PC-9 (cell line): ENCODE data around the gene ARNT2. TPM values are rescaled to one million over a fixed set of nuclear protein-coding genes. Genes with fewer than 3 reads are reported as not detected.

Source experiments
- BruUV-seq: library from RNA; stranded (reverse); fragments of 400-500 nt; replicated peaks from 2 replicates; lab custom pipeline; 2021; lab: Mats Ljungman, UMichigan
- CTCF ChIA-PET: fragments of 300-600 bp; sonication (Branson Sonifier 250); formaldehyde crosslinking; loops from one replicate; lab custom pipeline; 2022; ENCODE audit warnings: antibody characterized with exemption; lab: Charles Lee
- POLR2A ChIA-PET: fragments of 300-600 bp; sonication (Branson Sonifier 250); formaldehyde crosslinking; loops from one replicate; lab custom pipeline; 2022; ENCODE audit warnings: antibody characterized with exemption; ENCODE audit not compliant: unreplicated experiment; lab: Charles Lee
- DNase-seq, 2 experiments: peaks; one replicate each; pipeline versions ENCODE4 v3.0.0 to v3.0.0-alpha.2; 2015 to 2022; ENCODE audit warnings: mixed read lengths in 1 of 2
- H2AFZ ChIP-seq: fragments of 200-600 bp; sonication (generic); 2 replicates; pipeline ENCODE4 v1.8.1; 2017; ENCODE audit warnings: antibody characterized with exemption
- H3F3A ChIP-seq: fragments of 200-600 bp; sonication (generic); 2 replicates; pipeline ENCODE4 v1.8.1; 2017; ENCODE audit warnings: antibody characterized with exemption, mild to moderate bottlenecking, low read depth; ENCODE audit not compliant: insufficient read depth
- H3K27ac ChIP-seq: fragments of 200-600 bp; sonication (generic); 2 replicates; pipeline ENCODE4 v1.6.1; 2016; ENCODE audit warnings: mixed run types
- H3K27me3 ChIP-seq: fragments of 200-600 bp; sonication (generic); 2 replicates; pipeline ENCODE4 v1.6.1; 2016; ENCODE audit warnings: low read depth, mixed run types; ENCODE audit not compliant: insufficient read depth
- H3K36me3 ChIP-seq: fragments of 200-600 bp; sonication (generic); 2 replicates; pipeline ENCODE4 v1.6.1; 2016; ENCODE audit warnings: low read depth, mixed run types
- H3K4me1 ChIP-seq: fragments of 200-600 bp; sonication (generic); replicated peaks from 2 replicates; pipeline ENCODE4 v1.6.1; 2016; ENCODE audit warnings: mixed run types; ENCODE audit not compliant: insufficient read depth
- H3K4me2 ChIP-seq: fragments of 200-600 bp; sonication (generic); 2 replicates; pipeline ENCODE4 v1.6.1; 2017; ENCODE audit warnings: mixed run types
- H3K4me3 ChIP-seq: fragments of 200-600 bp; sonication (generic); 2 replicates; pipeline ENCODE4 v1.6.1; 2016; ENCODE audit warnings: mixed run types
- H3K79me2 ChIP-seq: fragments of 200-600 bp; sonication (generic); 2 replicates; pipeline ENCODE4 v1.6.1; 2017; ENCODE audit warnings: low read depth, mixed run types
- H3K9me2 ChIP-seq: fragments of 200-600 bp; sonication (generic); 2 replicates; pipeline ENCODE4 v1.8.1; 2017; ENCODE audit warnings: mild to moderate bottlenecking; ENCODE audit not compliant: insufficient read depth
- H3K9me3 ChIP-seq: fragments of 200-600 bp; sonication (generic); 2 replicates; pipeline ENCODE4 v1.8.1; 2016; ENCODE audit warnings: low read depth; ENCODE audit not compliant: insufficient read depth
- H4K20me1 ChIP-seq: fragments of 200-600 bp; sonication (generic); 2 replicates; pipeline ENCODE4 v1.8.1; 2017; ENCODE audit not compliant: insufficient read depth
- EZH2 ChIP-seq: fragments of 200-600 bp; sonication (generic); IDR thresholded peaks from 2 replicates; pipeline ENCODE4 v1.8.0; 2017; ENCODE audit warnings: antibody characterized with exemption, low read depth
- intact Hi-C: fragments of 100-400 bp; cut with micrococcal nuclease; formaldehyde crosslinking; loops from one replicate; pipeline ENCODE4 v1.10.0; 2022; ENCODE audit not compliant: unreplicated experiment
- total RNA-seq: library from RNA; stranded (reverse); gene quantifications from 2 replicates; pipeline ENCODE4 v1.2.3, GENCODE V29; 2021
- TF ChIP-seq, protein P1 (sequence below): fragments of 200-600 bp; sonication (generic); conservative IDR thresholded peaks from 2 replicates; pipeline ENCODE4 v1.6.1; 2017; ENCODE audit warnings: mixed run types, antibody characterized with exemption, mild to moderate bottlenecking, moderate library complexity

ARNT2 gene
- total RNA-seq, 1 experiment from 2014 or later, result 4.3 TPM

DNA sequence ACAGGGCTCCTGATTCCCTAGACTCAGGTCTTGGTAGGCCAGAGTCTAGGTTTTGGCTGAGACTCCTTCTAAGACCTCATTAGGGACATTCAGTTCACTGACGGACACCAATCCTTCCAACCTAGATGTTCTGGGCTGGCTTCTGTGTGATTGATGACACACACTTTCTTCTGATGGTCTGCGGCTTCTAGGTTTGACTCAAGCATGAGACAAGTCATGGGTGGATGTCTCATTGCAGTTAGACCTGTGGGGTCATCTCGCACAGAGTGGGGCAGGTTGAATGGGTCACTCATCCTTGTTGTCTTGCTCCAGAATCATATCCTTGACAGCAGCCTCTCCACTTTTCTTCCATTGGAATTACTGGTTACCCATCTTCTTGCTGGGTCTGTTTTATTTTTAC lies 35.8 kb downstream of the ARNT2 start:
- no peak overlapping the region for H3K4me2 ChIP-seq
- no peaks in the 10 kb centered on the region for H4K20me1 ChIP-seq
- H3K4me1 ChIP-seq, result peaks cover 28% of the 10 kb centered on the region
- no peak overlapping the region for H2AFZ ChIP-seq
- POLR2A ChIA-PET, result no interaction called here
- H3K27me3 ChIP-seq, result no peaks in the 10 kb centered on the region
- H3K27ac ChIP-seq, result no peak overlapping the region
- H3K9me3 ChIP-seq, result no peaks in the 10 kb centered on the region
- no TSS peak for BruUV-seq
- H3K79me2 ChIP-seq, result no peaks in the 10 kb centered on the region
- H3F3A ChIP-seq, result peaks cover 23% of the 10 kb centered on the region
- no peaks in the 10 kb centered on the region for H3K36me3 ChIP-seq
- intact Hi-C loops, result no loop called here
- no peak for DNase-seq
- no peak for TF ChIP-seq EZH2
- TF ChIP-seq, protein P1, sequence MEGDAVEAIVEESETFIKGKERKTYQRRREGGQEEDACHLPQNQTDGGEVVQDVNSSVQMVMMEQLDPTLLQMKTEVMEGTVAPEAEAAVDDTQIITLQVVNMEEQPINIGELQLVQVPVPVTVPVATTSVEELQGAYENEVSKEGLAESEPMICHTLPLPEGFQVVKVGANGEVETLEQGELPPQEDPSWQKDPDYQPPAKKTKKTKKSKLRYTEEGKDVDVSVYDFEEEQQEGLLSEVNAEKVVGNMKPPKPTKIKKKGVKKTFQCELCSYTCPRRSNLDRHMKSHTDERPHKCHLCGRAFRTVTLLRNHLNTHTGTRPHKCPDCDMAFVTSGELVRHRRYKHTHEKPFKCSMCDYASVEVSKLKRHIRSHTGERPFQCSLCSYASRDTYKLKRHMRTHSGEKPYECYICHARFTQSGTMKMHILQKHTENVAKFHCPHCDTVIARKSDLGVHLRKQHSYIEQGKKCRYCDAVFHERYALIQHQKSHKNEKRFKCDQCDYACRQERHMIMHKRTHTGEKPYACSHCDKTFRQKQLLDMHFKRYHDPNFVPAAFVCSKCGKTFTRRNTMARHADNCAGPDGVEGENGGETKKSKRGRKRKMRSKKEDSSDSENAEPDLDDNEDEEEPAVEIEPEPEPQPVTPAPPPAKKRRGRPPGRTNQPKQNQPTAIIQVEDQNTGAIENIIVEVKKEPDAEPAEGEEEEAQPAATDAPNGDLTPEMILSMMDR, result no peak
- CTCF ChIA-PET, result no interaction called here
- no peak overlapping the region for H3K4me3 ChIP-seq
- H3K9me2 ChIP-seq, result no peaks in the 10 kb centered on the region

DNA sequence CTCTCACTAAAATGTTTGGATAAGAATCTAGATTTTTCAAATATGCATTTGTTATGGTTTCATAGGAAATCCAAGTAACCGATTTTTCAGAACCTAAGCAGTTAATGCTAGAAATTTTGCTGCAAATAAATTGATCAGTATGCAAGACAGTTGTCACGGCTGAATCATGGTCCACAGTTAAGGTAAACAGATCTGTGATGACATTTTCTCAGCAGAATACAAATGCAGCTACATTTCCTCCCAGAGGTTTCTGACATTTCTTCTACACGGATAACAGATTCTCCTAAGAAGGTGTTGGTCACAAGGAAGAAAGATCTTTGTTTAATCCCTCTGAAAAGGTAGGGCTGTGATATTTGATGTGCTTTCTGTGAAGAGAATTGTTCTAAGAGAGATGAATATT lies 36.9 kb downstream of the ARNT2 start:
- Histone ChIP-seq H3K27ac (no peak overlapping the region), H4K20me1 (no peaks in the 10 kb centered on the region), H2AFZ (no peak overlapping the region), H3K9me2 (no peaks in the 10 kb centered on the region), H3K9me3 (no peaks in the 10 kb centered on the region), H3K36me3 (no peaks in the 10 kb centered on the region), H3K27me3 (no peaks in the 10 kb centered on the region), H3F3A (peaks cover 20% of the 10 kb centered on the region), H3K4me1 (peaks cover 25% of the 10 kb centered on the region), H3K79me2 (no peaks in the 10 kb centered on the region), H3K4me3 (no peak overlapping the region), H3K4me2 (no peak overlapping the region)
- TF ChIP-seq, protein P1, result no peak
- TF ChIP-seq EZH2, result no peak
- BruUV-seq, result no TSS peak
- POLR2A ChIA-PET, result no interaction called here
- CTCF ChIA-PET, result no interaction called here
- intact Hi-C loops, result no loop called here
- DNase-seq, result no peak

DNA sequence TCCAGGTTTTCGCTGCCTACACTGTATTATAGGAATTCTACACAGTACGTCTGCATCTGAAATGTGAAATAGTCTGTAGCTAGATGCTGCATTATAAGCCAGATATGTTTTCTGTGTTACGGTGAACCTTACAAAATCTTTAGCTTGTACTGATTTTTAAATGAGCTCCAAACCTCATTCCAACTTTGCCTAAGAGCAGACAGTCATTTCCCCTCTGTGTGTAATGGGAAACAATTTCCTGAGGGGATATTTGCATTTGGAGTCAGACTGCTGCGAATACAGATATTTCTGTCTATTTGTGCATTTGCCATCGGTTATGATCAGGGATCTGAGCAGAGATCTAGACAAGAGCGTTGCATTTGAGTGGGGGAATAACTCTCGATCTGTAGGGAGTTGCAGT lies 37.5 kb downstream of the ARNT2 start:
- DNase-seq, result no peak
- no peak overlapping the region for H2AFZ ChIP-seq
- no peak overlapping the region for H3K27ac ChIP-seq
- peaks cover 20% of the 10 kb centered on the region for H3K4me1 ChIP-seq
- H3K79me2 ChIP-seq, result no peaks in the 10 kb centered on the region
- no peaks in the 10 kb centered on the region for H4K20me1 ChIP-seq
- no peak overlapping the region for H3K4me2 ChIP-seq
- ChIA-PET CTCF (no interaction called here), POLR2A (no interaction called here)
- no peaks in the 10 kb centered on the region for H3K27me3 ChIP-seq
- H3K9me3 ChIP-seq, result no peaks in the 10 kb centered on the region
- no peak overlapping the region for H3K4me3 ChIP-seq
- no TSS peak for BruUV-seq
- intact Hi-C loops, result no loop called here
- H3F3A ChIP-seq, result peaks cover 14% of the 10 kb centered on the region
- no peaks in the 10 kb centered on the region for H3K36me3 ChIP-seq
- H3K9me2 ChIP-seq, result no peaks in the 10 kb centered on the region
- TF ChIP-seq EZH2, result no peak
- TF ChIP-seq, protein P1, result no peak
